Ishikawa (cell line): ENCODE results near the gene LSM14B.

Experiments used
- CEBPB ChIP-seq: IDR thresholded peaks from 2 replicates; pipeline ENCODE4 v1.6.1; 2012
- RAD21 ChIP-seq: IDR thresholded peaks from 2 replicates; pipeline ENCODE4 v1.6.1; 2012; ENCODE audit warnings: low read depth
- TF ChIP-seq, protein P1 (sequence below): IDR thresholded peaks from 2 replicates; pipeline ENCODE4 v1.6.1; 2012; ENCODE audit warnings: low read depth, mild to moderate bottlenecking

DNA sequence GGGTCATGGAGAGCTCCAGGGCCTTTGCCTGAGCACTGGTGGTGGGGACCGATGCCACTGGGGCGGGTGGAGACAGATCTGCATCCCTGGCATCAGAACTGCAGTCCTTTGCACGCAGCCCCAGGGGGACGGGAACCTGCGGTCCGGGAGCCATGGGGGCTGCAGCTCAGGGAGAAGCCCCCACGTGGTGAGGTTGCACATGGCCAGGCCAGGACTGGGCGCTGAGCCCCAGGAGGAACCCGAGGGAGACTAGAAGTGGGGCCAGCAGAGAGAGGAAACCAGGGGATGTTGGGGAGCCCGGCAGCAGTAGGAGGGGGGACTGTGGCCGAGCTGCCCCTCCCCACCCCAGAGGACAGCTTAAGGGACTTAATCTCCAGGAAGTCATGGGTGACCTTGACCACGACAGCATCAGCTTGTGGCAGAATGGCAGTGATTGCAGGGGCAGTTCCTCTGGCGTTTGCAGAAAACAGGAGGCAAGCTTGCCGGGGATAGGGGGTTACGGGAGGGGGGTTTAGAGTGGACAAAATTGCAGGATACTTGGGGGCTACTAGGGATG is 18.0 kb upstream of the LSM14B start:
- TF ChIP-seq CEBPB = no peak
- TF ChIP-seq, protein P1, sequence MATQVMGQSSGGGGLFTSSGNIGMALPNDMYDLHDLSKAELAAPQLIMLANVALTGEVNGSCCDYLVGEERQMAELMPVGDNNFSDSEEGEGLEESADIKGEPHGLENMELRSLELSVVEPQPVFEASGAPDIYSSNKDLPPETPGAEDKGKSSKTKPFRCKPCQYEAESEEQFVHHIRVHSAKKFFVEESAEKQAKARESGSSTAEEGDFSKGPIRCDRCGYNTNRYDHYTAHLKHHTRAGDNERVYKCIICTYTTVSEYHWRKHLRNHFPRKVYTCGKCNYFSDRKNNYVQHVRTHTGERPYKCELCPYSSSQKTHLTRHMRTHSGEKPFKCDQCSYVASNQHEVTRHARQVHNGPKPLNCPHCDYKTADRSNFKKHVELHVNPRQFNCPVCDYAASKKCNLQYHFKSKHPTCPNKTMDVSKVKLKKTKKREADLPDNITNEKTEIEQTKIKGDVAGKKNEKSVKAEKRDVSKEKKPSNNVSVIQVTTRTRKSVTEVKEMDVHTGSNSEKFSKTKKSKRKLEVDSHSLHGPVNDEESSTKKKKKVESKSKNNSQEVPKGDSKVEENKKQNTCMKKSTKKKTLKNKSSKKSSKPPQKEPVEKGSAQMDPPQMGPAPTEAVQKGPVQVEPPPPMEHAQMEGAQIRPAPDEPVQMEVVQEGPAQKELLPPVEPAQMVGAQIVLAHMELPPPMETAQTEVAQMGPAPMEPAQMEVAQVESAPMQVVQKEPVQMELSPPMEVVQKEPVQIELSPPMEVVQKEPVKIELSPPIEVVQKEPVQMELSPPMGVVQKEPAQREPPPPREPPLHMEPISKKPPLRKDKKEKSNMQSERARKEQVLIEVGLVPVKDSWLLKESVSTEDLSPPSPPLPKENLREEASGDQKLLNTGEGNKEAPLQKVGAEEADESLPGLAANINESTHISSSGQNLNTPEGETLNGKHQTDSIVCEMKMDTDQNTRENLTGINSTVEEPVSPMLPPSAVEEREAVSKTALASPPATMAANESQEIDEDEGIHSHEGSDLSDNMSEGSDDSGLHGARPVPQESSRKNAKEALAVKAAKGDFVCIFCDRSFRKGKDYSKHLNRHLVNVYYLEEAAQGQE = no peak
- no peak for TF ChIP-seq RAD21
